CD4-positive, alpha-beta T cell treated with Interleukin-15 for 4 hours (primary cell): ENCODE data around the gene SLC25A4.
"Not testable (repeated sequence)": the region's sequence is repeated elsewhere in the genome, so short reads cannot be mapped to it uniquely, and the experiment has no call there.

Experiments used
- DNase-seq: peaks from one replicate; pipeline ENCODE4 v3.0.0-alpha.2; 2020; ENCODE audit warnings: low spot score

SLC25A4 gene

GRCh38 chr4:185183622-185184281, 40.7 kb downstream of the SLC25A4 start:
- peak; percentile 82 for DNase-seq

DNA sequence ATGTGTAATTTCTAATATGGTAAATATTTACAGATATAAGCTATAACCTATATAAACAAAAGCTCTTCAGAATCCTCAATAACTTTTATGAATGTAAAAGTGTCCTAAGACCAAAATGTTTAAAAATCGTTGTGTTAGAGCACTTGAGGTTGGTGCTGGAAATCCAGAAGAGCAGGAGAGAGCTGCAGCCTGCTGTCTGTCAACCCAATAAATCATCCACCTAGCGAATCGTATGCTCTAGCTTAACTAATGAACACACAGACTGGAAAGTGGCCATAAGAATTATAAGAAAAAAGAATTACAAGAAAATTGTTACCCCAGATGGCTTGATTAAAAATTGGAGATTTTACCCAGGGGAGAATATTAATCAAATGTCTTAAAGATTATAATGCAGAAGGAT, 43.7 kb downstream of the SLC25A4 start:
- no peak for DNase-seq

DNA sequence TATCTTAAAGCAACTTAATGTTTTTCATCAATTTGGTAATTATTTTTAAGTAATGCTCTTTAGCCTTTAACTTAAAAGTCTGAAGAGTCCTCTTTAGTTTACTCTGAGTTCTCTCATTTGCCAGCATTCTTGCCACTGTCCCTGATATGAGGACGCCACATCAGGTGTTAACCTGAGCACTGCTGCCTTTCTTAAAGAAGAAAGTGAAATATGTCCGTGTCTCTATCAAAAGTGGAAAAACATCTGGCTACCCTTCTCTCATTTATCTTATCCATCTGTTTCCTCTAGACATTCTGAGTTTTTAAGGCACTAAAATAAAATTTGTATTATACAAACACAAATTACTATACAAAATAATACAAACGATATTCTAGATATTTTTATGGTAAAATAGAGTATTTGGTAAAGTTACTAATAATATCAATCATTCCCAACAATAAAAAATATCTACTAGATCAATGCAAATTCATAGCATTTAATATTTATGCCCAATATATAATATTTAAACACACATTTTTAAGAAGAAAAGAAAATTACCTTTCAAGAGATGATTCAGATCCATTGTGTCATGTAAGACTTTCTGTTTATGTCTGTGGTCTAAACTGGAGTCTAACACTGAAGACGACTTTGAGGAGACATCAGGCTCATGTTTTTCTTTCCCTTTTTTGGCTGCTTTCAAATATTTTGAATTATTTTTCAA, 46.7 kb downstream of the SLC25A4 start:
- no peak for DNase-seq

DNA sequence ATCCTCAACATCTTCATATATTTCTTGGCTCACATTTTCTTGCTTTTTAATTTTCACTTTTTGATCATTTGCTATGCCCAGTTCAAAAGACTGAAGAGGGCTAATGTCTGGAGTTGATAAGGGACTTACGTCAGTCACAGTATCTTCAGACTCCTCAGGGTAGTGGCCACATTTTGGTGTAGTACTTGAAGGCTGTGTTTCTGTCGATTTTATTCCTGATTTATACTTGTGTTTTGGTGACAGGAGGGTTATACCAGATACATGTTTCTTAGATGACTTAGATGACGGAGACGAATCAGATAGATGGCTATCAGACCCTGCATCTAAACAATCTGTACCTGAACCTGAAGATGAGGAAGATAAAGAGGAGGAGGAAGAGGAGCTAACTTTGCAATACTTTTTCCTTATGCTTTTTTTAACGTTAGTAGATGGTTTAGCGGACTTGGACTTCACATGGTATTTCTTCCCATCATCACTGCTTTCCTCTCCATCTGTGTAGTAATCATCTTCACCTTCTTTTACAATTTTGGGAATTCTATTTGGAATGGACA, 47.3 kb downstream of the SLC25A4 start:
- DNase-seq: no peak

DNA sequence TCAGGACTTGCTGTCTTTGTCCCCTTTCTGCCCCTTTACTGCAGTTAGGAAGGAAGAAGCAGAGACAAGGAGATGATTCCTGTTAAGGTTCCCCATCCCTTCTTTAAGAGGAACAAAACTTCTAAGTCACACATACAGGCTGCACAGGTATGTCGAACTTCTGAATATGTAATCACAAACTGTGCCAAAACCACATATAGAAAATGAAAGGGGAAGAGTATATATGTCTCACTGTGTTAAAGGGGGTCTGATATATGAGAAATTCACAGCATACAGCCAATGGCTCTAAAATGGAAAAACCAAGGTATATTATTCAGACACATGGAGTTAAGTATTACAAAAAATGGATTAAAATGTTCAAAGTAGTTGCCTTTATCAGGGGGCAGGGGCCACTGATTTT, 49.0 kb downstream of the SLC25A4 start:
- no peak for DNase-seq

DNA sequence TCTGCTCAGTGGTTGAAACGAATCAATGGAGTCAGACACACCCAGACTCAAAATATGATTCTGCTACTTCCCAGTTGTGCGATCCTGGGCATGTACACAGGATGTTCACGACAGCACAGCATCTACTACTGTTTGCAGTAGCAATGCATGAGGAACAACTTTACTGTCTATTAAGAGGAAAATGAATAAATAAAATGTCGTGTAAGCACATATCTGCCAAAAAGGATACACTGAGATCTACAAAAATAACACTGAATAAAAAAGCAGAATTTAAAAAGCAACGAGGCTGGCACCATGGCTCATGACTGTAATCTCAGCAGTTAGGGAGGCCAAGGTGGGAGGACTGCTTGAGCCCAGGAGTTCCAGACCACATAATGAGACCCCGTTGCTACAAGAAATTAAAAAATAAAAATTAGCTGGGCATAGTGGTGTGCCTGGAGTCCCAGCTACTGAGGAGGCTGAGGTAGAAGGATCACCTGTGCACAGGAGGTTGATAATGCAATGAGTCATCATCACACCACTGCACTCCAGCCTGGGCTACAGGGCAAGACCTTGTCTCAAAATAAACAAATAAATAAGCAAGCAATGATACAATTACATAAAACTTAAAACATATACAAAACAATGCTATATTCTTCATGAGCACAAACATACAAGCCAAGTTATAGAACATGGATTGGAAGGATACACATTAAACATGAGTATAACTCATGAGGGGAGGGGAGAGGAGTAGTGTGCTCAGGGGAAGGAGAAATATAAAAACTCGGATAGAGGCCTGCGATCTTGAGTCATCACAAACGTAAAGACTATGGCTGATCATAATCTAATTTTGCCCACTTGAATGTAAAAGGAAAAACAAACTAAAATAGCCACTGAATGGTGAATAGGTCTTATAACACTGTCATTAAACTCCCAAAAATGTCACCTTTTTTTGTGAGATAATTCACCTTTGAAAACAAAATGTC, 52.1 kb downstream of the SLC25A4 start:
- DNase-seq: no peak

- no peak for DNase-seq
Observed at GRCh38 chr4:185196437-185196836, 53.4 kb downstream of the SLC25A4 start.

DNA sequence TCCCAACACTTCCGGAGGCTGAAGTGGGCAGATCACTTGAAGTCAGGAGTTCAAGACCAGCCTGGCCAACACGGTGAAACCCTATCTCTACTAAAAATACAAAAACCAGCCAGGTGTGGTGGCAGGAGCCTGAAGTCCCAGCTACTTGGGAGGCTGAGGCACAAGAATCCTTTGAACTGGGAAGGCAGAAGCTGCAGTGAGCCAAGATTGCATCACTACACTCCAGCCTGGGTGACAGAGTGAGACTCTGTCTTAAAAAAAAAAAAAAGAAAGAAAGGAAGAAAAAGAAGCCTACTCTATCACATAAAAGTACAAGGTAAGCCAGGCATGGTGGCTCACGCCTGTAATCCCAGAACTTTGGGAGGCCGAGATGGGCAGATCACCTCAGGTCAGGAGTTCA, 55.1 kb downstream of the SLC25A4 start:
- not testable (repeated sequence) for DNase-seq
